ENCODE measurements around the gene GALNT2.

The GALNT2 gene

GRCh38 chr1:230112782-230113181 is 45.7 kb downstream of the GALNT2 start:
- no peak for DNase-seq (ENCODE audit: low spot score)

- DNase-seq (ENCODE audit: low spot score), result no peak
Observed at GRCh38 chr1:230113235-230113592, 46.2 kb downstream of the GALNT2 start.

DNA sequence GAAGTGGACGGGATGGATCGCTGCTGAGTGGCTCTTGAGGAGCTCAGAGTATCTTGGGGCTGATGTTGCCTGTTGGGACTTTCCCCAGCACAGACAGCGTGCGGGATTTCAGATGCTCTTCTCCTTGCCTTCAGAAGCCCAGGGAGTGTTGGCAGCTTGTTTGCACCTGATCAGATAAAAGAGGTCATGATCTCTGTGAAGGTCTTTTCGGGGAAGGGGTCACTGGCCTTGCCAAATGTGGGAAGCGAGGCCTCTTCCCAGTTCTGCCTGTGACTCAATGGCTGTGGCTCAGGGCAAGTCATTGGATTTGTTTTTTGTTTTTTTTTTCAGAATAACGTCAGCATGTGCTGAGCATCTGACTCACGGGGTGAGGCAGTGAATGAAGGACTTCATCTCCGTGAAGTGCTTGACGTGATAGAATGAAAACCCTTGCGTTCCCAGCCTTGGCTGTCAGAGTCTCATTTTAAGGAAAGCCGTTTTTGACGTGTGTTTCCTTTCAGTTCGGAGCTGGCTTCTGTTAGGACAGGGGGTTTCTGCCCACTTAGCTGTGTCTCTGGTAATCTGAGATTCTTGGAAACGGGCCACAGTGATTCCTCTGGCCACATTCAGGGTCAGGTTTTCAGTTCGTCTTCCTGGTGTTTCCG is 46.7 kb downstream of the GALNT2 start:
- peak; percentile 51 for DNase-seq (ENCODE audit: low spot score)

- no peak for DNase-seq (ENCODE audit: low spot score)
Observed at GRCh38 chr1:230114237-230114651, 47.2 kb downstream of the GALNT2 start.

DNA sequence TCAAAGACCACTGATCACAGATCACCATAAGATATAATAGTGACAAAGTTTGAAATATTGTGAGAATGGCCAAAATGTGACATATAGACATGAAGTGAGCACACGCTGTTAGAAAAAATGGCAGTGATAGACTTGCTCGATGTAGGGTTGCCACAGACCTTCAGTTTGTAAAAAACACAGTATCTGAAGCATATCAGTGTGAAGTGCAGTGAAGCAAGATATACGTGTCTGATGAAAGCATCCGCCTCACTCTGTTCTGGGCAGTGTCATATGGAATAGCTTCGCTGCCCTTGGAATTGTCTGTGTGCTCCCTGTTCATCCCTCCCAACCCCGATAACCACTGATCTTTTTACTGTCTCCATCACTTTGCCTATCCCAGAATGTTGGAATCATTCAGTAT is 50.7 kb downstream of the GALNT2 start:
- DNase-seq (ENCODE audit: low spot score), result no peak

DNA sequence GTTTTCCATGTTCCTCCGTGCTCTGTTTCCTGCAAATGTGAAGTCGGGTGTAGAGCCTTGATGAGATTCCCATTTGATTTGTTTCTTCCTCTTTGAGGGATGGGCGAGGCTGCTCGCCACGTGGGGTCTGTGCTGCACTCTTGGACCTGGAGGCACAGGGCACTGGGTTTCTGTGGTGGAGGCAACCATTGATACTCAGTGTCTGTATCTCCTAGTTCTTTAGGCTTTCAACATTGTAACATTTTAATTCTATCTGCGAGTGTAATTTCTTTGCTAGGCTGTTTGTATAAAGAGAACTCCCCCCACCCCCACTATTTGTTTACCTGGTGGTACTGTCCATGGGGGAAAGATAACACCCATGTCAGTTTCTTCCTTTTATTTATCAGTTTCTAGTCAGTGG is 52.3 kb downstream of the GALNT2 start:
- DNase-seq (ENCODE audit: low spot score), result no peak

DNA sequence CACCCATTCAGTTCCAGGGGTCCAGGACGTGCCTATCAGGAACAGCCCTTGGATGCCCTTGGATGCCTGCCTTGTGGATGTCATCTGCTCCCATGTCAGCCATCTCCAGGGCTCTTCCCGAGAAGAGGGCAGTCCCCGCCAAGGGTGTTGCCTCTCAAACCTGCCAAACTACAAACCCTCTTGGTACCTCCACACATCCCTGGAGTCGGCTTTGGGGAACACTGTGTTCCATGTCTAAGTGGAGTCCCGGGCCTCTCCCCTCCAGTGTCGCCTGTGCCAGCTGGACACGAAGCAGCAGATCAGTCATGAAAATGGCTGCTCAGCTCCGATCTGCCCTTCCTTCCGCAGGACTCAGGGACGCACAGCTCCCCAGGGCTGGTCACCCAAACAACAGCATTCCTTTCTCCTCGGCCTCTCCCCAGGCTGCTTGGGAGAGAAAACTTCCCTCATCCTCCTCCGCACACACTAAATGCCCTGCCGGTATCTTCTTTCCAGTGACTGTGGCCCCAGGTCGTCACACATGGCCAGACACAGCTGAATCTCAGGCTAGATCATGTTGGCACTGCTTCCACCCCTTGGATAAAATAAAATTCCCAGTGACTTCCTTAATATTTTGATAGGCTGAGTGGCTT is 53.4 kb downstream of the GALNT2 start:
- no peak for DNase-seq (ENCODE audit: low spot score)

GRCh38 chr1:230120921-230121381 is 53.9 kb downstream of the GALNT2 start:
- no peak for DNase-seq (ENCODE audit: low spot score)

- DNase-seq (ENCODE audit: low spot score), result no peak
Observed at GRCh38 chr1:230121950-230122349, 54.9 kb downstream of the GALNT2 start.

DNA sequence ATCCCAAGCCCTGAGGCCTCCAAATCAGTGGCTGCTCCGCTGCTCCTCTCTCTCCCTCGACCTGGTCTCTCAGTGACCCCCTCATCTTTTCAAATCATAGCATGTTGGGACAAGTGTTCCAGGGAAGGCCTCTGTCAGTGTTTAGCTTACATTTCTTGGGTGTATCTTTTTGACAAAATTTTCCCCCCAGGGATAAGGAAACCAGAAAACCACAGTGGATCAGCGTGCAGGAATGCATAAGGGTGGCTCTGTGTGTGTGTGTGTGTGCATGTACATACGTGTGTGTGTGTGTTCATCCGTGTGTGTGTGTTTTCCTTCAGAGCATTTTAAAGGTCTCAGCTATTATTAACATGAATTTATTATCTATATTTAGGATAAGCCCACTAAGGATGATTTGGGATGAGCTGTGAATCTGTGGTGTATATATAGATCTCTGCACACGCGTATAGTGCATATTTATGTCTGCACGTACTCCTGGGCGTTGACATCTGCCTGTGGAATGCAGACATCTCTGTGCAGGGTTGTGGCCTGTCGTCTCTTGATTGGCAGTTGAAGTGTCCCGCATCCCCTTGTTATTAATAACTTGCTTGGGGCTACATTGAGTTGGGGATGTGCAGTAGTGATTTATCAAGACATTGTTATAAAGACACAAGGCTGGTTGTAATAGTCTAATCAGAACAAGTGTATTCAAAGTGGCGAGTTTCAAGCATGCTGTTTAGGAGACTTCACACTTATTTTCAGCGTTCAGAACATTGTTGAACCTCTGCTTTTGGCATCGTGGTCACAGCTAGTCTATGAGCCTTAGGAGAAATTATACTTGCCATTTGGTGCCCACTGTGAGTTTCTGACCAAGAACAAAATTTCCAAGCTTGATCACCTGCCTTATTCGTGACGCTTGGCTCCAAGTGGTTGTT is 55.6 kb downstream of the GALNT2 start:
- no peak for DNase-seq (ENCODE audit: low spot score)

- no peak for DNase-seq (ENCODE audit: low spot score)
Observed at GRCh38 chr1:230123280-230124185, 56.5 kb downstream of the GALNT2 start.

DNA sequence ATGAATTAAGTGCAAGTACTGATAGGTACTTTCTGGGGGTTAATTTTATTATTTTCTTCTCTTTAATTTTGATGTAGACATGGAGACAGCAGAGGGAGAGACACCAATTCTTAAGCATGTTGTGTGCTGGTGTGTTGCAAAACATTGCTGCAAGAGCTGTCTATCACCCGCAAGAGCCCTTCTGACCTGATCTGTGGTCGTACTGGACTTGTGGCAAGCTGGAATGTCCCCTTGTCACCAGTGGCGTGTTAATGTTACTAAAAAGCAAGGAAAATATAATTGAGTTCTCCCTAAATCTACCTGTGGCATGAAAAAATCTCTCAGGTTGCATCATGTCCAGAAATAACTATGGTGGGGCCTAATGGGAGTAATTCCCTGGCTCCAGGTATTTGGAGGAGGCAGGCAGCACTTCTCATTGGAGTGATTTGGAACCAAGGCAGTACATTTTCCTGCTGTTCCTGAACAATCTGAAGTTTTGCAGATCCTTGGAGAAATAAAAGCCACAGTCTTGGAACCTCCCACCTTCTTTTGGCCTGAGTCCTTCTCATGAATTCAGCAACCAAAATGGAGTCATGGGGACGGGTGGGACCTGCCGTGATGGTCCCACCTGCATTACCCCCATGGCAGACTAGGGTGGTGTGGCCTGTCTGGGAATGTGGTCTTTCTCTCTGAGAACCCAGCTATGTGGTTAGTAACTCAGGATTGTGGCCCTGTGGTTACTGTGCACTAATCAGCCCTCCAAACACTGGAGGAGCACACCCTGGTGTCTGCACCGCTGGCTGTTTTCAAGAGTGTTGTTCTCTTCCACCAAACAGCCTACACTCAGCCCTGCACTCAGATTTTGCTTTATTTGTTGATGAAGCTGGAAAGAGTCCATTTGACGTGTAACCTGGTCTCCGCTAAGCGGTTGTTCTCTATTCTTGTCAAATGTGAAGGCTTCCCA is 57.4 kb downstream of the GALNT2 start:
- DNase-seq (ENCODE audit: low spot score), result no peak

GRCh38 chr1:230125141-230125540 is 58.1 kb downstream of the GALNT2 start:
- DNase-seq (ENCODE audit: low spot score), result no peak

DNA sequence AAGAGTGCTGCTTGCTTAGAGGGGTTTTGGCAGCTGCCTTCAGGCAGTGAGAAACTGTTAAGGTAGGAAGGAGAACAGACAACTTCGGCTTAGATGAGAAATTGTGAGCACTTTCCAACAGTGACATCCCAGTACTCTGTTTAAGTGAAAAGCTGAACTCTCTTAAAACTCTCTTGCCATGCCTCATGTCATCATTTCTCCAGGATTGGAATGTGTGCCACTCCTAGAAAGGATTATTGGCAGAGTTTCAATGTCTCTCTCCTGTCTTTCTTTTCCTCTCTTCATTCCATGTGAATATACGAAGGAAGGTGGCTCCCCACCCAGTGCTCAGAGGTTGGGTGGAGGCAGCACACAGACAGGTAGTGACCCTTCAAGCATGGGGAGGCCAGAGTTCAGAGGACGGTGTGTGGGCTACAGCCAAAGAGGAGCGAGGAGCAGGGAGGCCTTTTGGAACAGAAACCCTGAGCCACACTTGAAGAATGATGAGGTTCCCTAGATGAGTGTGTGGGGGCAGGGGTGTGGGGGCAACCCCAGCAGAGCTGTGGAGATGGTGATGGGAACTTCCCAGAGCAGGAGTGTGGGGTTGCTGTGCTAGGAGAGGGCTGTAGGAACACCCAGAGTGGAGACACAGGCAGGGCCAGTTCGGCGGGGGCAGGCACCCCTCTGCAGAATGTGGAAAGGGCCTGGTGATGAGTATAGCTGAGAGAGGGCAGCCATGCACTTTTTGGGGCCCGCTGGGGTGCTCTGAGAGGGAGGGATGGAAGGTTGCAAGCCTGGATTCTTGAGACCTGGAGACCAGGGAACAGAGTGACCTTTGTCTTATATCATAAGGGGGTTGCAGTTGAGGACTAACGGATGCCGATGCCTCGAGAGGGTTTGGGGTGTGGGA is 58.8 kb downstream of the GALNT2 start:
- DNase-seq (ENCODE audit: low spot score), result no peak

DNA sequence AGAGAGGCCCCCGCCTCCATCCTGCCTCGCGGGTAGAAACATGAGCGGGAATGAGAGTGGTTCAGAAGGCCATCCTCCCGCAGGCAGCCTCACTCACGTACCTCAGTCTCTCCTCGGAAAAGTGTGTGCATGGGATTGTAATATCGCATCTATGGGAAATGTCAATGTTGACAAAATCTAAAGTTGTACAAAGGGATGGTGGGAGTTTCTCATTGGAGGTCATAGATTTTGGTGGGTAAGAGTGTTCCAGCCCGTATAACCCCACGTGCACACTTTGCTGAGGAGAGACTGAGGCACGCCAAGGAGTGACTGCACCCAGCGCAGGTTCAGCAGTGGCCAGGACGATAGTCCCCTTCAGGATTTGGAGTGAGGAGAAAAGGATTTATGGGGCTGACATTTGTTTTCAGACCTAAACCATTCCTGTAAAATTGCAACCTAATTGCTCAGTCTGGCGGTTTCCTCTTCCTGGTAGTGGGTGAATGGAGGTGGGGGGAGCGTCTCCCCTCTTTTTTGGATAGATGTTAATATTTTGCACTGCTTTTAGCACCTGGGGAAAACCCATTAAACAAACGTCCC is 59.6 kb downstream of the GALNT2 start:
- no peak for DNase-seq (ENCODE audit: low spot score)

DNA sequence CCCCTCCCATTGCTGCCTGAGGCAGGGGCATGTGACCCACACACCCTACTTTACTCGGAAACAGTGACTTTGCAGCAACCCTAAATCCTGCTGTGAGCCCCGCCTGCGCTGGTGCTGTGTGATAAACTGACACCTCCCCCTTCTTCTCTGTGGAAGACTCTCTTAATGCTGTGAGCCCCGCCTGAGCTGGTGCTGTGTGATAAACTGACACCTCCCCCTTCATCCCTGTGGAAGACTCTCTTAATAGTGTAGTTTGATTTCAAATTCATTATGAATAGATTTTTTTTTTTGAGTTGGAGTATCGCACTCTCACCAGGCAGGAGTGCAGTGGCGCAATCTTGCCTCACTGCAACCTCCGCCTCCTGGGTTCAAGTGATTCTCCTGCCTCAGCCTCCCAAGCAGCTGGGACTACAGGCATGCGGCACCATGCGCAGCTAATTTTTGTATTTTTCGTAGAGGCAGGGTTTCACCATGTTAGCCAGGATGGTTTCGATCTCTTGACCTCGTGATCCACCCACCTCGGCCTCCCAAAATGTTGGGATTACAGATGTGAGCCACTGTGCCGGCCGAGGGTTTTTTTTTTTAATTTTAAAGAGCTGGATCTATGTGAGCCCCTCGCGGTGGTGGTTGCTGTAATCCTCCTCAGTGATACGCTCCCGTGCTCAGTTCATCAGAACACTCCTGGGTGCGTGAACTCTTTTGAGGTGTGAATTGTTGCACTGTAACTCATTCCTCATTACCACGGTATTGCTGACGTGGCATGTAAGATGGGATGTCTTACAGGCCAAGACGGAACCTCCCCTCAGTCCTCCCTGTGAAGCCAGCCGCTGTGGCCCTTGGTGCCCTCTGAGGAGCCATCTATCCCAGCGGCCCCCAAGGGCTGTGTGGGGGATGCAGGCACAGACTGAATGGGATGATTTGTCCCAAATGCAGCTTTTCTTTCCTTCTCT is 60.3 kb downstream of the GALNT2 start:
- no peak for DNase-seq (ENCODE audit: low spot score)

DNA sequence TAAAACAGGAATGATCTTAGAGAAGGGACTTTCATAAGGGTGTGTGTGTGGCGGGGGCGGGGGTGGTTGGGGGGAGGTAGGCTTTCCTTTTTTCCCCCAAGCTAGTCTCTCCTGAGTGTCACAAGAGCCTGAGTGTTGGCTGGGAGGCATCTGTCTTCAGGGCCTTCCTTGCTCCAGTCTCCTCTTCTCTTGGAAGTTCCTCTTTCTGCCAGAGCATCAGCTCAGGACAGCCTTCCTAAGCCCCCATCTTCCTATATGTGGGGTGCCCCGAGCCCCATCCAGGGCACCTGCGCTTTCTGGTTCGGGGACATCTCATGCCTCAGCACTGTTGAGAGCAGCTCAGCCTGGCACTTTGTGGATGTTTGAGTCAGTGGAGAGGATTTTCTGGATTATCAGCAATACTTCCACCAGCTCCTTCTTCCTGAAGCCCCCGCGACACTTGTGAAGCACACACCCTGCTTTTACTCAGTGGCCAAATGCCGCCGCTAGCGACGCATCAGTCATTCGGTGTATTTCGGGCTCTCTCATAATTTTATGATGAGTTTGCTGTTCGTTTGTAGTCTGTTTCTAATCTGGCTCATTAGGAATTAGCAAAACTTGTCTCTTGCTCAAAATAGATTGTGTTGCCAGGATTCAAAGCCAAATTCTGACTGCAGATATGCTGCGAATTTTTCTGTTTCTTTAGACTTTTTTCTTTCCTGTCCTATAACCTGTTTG is 61.7 kb downstream of the GALNT2 start:
- no peak for DNase-seq (ENCODE audit: low spot score)

DNA sequence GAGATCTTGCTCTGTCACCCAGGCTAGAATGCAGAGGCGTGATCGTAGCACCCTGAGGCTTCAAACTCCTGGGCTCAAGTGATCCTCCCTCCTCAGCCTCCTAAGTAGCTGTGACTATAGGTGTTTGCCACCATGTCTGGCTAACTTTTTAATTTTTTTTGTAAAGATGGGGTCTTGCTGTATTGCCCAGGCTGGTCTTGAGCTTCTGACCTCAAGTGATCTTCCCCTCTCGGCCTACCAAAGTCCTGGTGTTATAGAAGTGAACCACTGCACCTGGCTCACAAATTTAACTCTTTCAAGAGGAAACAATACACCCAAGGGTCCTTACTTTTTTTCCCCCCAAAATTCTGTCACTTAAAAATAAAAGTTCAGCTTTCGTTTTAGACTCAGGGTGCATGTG is 62.3 kb downstream of the GALNT2 start:
- no peak for DNase-seq (ENCODE audit: low spot score)
